ENCODE data around the gene REEP6.

Gene REEP6

DNA sequence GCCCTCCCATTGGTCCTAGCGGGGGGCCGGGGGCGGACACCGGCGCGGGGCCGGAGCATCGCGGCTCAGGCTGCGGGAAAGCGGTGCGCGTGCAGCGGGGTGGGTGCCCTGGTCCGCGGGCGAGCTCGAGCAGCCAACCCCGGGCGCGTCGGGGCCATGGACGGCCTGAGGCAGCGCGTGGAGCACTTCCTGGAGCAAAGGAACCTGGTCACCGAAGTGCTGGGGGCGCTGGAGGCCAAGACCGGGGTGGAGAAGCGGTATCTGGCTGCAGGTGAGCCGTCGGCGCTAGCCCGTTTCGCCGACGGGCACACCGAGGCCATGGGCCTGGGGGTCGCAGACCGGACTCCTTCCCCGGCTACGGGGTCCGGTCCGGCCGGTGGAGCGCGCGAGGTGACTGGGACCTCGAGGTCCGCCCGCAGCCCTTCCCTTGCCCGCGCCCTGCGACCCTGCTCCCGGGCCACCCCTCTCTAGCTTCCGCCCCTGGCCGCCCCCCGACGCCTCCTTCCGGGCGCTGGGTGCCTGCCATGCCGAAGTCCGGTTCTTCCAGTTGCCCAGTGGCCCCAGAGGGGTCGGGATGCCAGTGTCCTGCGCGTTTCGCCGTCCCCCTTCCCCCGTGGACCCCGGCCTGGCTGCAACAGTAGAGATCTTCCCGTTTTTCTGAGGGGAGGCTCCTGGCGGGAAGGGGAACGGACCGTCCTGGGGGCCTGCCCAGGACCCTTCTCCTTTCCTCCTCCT, at the start of gene REEP6:
Gene REEP6, plus strand, starts transcription at position 68 of the 735 bp plus-strand sequence. Its CDS starts 89 bp downstream, at position 157.
- no peak for DNase-seq

DNA sequence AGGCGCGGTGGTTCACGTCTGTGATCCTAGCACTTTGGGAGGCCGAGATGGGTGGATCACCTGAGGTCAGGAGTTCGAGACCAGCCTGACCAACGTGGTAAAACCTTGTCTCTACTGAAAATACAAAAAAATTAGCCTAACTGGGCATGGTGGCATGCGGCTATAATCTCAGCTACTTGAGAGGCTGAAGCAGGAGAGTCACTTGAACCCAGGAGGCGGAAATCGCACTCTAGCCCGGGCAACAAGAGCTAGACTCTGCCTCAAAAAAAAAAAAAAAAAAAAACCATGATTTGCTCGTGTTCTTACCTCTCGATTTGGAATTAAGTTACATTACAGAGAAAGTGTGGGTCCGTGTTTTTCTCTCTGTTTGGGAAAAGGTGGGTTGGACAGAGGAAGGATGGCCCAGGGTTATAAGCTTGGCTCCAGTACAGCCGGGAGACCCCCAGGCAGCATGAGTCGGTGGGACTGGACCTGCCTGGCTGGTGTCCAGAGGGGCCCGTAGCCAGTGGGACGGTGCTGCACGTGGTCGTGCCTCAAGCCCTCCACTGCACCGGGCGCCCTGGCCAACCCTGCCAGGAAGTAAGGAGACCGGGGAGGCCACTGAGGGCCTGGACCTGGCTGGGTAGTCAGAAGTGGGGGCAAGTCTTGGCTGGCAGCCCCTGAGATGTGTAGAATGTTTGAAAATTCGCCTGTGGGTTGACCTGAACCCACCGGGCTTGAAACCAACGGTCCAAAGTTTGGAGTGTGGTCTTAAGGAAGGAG, 49.1 kb upstream of the REEP6 start:
- no peak for DNase-seq

DNA sequence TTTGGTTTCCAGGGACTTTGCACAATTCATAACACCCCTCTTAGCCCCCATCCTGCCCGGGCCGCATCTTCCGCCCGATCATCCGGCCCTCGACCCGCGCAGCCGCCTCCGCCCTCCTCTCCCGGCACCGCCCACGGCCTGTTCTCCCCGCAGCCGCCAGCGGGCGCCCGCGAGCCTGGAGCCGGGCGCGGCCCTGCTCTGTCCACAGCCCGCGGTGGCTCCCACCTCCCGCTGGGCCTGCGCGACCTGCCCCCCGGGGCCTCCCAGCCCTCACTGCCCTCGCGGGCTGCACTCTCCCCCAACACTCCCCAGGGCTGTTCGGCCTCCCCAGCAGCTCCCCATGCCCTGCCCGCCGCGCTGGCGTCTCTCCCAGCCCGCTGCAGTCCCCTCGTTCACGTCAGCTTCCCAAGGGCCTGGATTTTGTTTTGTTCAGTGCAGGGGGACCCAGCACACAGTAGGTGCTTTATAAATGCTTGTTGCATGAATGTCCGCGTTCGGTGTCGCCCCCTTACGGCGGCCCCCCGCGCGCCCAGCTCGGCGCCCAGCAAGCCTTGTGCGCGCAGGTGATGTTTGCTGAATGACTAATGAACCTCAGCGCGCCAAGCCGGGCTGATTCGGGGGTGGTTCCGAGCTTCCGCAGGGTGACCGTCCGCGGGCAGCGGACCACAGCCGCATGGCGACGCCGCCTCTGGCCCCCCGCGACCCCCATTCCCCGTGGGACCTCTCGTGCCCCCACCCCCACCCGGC, 45.6 kb upstream of the REEP6 start:
- peak; percentile 22 for DNase-seq

DNA sequence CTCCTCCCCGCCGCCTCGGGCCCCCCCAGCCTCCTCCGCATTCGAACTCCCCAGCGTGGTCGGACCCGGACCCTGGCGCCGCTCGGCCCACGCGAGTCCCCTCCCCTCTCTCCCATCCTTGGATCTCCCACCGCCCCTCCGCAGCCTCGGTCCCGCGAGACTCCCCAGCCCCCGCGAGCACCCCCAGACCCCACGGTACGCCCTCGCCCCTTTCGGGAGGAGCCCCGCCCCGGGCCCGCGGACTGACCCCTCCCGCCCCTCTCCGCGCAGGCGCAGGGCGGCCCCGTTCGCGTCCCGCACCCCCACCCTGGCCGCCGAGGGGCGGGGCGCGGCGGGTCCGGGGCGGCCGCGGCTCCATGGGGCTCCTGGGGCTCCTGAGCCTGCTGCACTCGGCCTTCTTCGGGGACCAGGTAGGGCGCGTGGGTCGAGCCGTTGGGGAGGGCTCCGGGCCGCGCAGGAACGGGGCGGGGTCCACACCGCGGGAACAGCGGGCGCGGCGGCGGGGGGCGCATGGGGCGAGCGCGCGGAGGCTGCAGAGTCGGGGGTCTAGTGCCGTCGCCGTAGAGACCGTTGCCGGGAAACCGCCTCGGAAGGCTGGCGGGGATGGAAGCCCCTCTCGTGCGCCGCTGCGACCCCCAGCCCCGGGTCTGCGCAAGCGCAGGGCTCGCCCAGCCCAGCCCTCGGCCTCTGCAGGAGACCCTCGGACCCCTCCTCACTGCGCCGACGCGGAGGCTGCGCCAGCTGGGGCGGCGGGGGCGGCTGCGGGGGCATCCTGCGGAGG, 44.9 kb upstream of the REEP6 start:
- DNase-seq = no peak

- no peak for DNase-seq
These were observed 44.1 kb upstream of the REEP6 start for GRCh38 chr19:1446713-1447481.

GRCh38 chr19:1447504-1447903, 43.5 kb upstream of the REEP6 start:
- no peak for DNase-seq

- no peak for DNase-seq
These were observed 43.0 kb upstream of the REEP6 start for GRCh38 chr19:1447944-1448343.

DNA sequence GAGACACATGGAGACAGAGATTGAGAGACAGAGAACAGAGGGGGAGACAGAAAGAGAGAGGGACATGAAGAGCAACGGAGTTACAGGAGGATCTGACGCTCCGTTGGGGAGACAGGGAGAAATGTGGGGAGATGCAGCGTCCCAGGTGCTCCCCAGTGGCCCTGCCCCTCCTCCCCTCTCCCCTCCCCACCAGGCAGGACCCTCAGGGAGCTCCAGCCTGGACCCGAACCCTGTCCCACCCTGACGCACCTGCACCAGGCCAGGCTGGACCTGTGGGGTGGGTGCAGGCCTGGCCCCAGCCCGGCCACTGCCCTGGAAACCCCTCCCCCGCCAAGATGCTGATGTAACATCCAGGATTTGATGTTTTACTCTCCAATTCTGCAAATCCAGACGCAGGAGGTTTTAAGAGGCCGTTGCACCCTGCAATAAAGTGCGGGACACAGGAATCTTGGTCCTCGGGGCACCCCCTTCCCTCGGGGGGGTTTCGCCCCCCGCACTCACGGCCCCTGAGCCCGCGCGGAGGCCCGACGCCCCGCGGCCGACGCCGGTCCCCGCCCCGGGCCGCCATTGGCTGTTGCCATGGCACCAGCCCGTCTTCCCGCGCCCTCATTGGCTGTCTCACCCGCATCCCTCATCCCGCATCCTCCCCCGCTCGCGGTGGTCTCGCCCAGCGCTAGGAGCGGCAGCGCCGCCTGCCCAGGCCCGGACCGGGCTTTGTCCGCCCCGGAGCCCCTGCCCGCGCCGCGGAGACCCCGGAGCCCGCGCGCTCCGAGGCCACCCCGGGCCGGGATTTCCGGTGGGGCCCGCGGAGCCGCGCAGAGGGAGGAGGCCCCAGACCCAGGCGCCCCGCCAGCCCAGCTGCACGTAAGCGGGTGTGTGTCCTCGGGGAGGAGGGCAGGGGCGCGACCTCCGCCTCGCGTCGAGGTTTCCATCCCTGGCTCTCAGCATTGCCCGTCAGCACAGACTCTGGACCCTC, 41.2 kb upstream of the REEP6 start, which contains the start of gene APC2:
Gene APC2, plus strand, starts transcription at position 655 of the 976 bp plus-strand sequence. CDS start 2,881 bp downstream, outside the sequence.
- DNase-seq = no peak

DNA sequence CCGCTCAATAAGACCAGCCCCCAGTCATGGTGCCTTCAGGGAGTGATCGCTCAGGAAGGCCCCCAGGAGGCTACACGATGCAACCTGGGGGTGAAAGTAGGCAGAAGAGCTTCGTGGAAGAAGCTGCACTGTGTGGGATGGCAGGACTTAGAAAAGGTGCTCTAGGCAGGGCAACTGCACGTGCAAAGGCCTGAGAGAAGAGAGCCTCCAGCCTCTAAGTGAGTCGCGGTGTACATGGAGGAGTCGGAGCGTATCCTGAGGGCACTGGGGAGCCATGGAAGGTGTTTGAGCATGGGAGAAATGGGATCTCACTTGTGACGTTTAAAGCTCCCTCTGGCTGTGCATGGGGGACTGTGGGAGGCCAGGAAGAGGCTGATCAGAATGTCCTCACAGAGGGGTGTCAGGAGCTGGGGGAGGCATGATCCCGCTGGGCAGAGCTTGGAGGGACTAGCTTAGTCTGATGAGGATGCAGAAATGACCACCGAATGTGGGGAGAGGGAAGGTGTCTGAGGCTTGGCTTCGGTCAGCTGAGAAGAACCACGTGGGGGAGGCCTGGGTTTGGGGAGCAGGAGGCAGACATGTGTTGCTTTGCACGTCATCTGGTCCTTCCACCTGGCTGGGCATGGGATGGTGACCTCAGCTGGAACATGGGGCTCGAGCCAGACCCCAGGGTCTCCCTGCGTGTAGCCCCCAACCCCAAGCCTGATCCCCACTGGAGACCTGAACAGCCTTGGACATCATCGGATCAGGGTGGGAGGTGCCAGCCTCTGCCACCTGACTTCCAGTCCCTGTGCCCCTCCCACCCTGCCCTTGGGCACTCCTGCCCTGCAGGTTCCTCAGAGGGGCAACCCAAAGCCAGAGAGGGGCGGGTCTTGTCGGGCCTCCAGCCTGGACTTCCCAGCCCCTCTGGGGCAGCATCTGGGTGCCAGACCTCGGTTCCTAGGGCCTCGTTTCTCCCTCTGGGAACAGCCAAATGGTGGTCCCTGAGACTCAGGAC, 39.9 kb upstream of the REEP6 start:
- no peak for DNase-seq

DNA sequence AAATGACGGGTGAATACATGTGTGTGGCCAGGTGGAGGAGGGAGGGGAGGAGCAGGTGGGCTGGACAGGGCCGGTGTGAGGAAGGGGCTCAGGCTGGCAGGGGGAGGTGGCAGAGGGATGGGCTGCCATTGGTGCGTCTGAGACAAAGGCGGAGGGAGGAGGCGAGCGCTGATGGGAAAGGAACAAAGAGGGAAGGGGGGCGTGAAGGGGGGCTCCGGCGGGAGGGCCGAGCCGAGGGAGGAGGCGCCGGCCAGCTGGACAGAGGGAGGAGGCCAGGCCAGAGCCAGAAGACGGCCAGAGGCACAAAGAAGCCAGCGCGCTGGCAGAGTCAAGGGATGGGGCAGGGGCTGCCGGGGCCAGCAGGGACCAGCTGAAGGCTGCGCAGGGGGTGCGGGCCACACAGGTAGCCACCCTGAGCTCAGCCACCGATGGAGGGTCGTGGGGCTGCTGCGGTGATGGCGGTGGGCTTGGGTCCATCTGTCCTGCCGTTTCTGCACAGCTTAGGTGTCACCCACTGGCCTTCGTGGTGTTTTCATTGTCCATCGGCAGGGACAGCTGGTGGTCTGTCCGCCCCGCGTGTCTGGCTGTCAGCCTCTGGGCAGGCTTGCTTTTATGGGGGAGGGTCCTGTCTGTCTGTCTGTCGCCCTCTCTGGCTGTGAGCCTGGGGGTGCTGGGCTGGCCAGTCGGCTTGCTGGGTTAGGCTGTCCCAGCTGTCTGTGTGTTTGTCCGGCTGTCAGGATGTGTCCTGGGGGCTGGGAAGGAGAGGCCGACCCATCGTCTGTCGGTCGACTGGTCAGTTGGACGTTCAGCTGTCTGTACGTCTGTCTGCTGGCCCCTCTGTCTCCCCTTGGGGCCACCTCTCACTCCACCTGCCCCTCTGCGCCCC, 38.8 kb upstream of the REEP6 start:
- DNase-seq = no peak

GRCh38 chr19:1452802-1453524, 38.0 kb upstream of the REEP6 start:
- no peak for DNase-seq

- DNase-seq = peak; percentile 47
These were observed 37.2 kb upstream of the REEP6 start for GRCh38 chr19:1453525-1454364.

GRCh38 chr19:1455002-1455335, 36.0 kb upstream of the REEP6 start:
- peak; percentile 54 for DNase-seq

GRCh38 chr19:1455336-1456120, 35.5 kb upstream of the REEP6 start:
- DNase-seq = peak; percentile 96

DNA sequence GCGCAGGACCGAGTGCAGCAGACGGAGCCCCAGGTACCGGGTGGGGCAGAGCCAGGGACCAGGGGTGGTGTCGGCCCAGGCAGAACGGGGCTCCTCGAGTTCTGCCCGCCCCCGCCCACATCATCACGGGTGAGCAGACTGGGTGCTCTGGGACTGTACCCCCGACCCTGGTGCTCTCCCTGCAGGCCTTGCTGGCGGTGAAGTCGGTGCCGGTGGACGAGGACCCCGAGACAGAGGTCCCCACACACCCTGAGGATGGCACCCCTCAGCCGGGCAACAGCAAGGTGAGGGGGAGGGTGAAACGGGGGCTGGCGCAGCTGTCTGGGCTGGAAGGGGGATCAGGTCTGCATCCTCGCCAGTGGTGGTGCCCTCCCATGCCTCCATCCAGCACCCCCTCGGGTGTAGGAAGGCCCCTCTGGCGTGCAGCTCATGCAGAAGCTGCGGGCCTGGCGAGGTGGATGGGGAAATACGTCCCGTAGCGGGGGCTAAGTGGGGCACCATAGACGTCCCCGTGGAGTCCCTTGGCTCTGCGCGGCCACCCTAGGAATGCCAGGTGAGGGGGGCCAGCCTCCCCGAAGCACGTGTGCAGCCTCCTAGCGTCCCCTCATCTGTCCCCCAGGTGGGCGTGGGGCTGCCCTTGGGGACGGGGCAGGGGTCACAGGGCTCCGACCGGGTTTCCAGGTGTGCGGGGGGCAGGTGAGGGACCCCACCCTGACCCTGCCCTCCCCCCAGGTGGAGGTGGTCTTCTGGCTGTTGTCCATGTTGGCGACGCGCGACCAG, 34.7 kb upstream of the REEP6 start:
- no peak for DNase-seq
